Measurements from ENCODE around the gene MRI1.
"Not testable (repeated sequence)": the region's sequence is repeated elsewhere in the genome, so short reads cannot be mapped to it uniquely, and the experiment has no call there.

MRI1 gene

GRCh38 chr19:13764101-13764807 is at the start of gene MRI1:
Gene MRI1, plus strand, starts transcription at chr19:13764522. Its CDS starts 67 bp downstream, at chr19:13764589.
- DNase-seq (ENCODE audit: insufficient read length, low spot score) (peak; percentile 99), FAIRE-seq (peak; percentile 82)

- DNase-seq (ENCODE audit: insufficient read length, low spot score) (no peak), FAIRE-seq (no peak)
These were observed 47.1 kb upstream of the MRI1 start for GRCh38 chr19:13717194-13717643.

GRCh38 chr19:13718733-13719132 is 45.6 kb upstream of the MRI1 start:
- FAIRE-seq: no peak
- DNase-seq (ENCODE audit: insufficient read length, low spot score): no peak

- FAIRE-seq: no peak
- DNase-seq (ENCODE audit: insufficient read length, low spot score): no peak
These were observed 42.2 kb upstream of the MRI1 start for GRCh38 chr19:13722146-13722545.

GRCh38 chr19:13723206-13723605 is 41.1 kb upstream of the MRI1 start:
- FAIRE-seq (no peak), DNase-seq (ENCODE audit: insufficient read length, low spot score) (no peak)

- FAIRE-seq (no peak), DNase-seq (ENCODE audit: insufficient read length, low spot score) (no peak)
These were observed 38.0 kb upstream of the MRI1 start for GRCh38 chr19:13726323-13726722.

GRCh38 chr19:13727798-13728197 is 36.5 kb upstream of the MRI1 start:
- FAIRE-seq (no peak), DNase-seq (ENCODE audit: insufficient read length, low spot score) (no peak)

GRCh38 chr19:13729859-13730258 is 34.5 kb upstream of the MRI1 start:
- DNase-seq (ENCODE audit: insufficient read length, low spot score) (no peak), FAIRE-seq (no peak)

- DNase-seq (ENCODE audit: insufficient read length, low spot score) (peak; percentile 96), FAIRE-seq (peak; percentile 94)
These were observed 33.0 kb upstream of the MRI1 start for GRCh38 chr19:13731147-13731964.

GRCh38 chr19:13732337-13732736 is 32.0 kb upstream of the MRI1 start:
- DNase-seq (ENCODE audit: insufficient read length, low spot score) (no peak), FAIRE-seq (no peak)

GRCh38 chr19:13734751-13735150 is 29.6 kb upstream of the MRI1 start:
- FAIRE-seq (no peak), DNase-seq (ENCODE audit: insufficient read length, low spot score) (no peak)

- DNase-seq (ENCODE audit: insufficient read length, low spot score): no peak
- FAIRE-seq: no peak
These were observed 26.2 kb upstream of the MRI1 start for GRCh38 chr19:13738073-13738472.

GRCh38 chr19:13741893-13742292 is 22.4 kb upstream of the MRI1 start:
- DNase-seq (ENCODE audit: insufficient read length, low spot score) (no peak), FAIRE-seq (no peak)

- DNase-seq (ENCODE audit: insufficient read length, low spot score): no peak
- no peak for FAIRE-seq
These were observed 21.6 kb upstream of the MRI1 start for GRCh38 chr19:13742756-13743155.

GRCh38 chr19:13744174-13744573 is 20.1 kb upstream of the MRI1 start:
- no peak for FAIRE-seq
- DNase-seq (ENCODE audit: insufficient read length, low spot score): no peak

GRCh38 chr19:13747098-13747453 is 17.2 kb upstream of the MRI1 start:
- no peak for DNase-seq (ENCODE audit: insufficient read length, low spot score)
- FAIRE-seq: no peak

GRCh38 chr19:13748169-13748828 is 16.0 kb upstream of the MRI1 start:
- DNase-seq (ENCODE audit: insufficient read length, low spot score) (no peak), FAIRE-seq (peak; percentile 49)

- DNase-seq (ENCODE audit: insufficient read length, low spot score): no peak
- no peak for FAIRE-seq
These were observed 12.9 kb upstream of the MRI1 start for GRCh38 chr19:13751436-13751835.

- not testable (repeated sequence) for DNase-seq (ENCODE audit: insufficient read length, low spot score); FAIRE-seq
These were observed 10.7 kb upstream of the MRI1 start for GRCh38 chr19:13753622-13754021.

- DNase-seq (ENCODE audit: insufficient read length, low spot score) (no peak), FAIRE-seq (no peak)
These were observed 8.1 kb upstream of the MRI1 start for GRCh38 chr19:13756210-13756609.

Data from GM19239 (cell line).